PC-9 (cell line): Measurements from ENCODE around the gene CCDC106.

Experiments
- EZH2 ChIP-seq: fragments of 200-600 bp; sonication (generic); IDR thresholded peaks from 2 replicates; pipeline ENCODE4 v1.8.0; 2017; ENCODE audit warnings: antibody characterized with exemption, low read depth
- TF ChIP-seq, protein P1 (sequence below): fragments of 200-600 bp; sonication (generic); conservative IDR thresholded peaks from 2 replicates; pipeline ENCODE4 v1.6.1; 2017; ENCODE audit warnings: mixed run types, antibody characterized with exemption, mild to moderate bottlenecking, moderate library complexity

DNA sequence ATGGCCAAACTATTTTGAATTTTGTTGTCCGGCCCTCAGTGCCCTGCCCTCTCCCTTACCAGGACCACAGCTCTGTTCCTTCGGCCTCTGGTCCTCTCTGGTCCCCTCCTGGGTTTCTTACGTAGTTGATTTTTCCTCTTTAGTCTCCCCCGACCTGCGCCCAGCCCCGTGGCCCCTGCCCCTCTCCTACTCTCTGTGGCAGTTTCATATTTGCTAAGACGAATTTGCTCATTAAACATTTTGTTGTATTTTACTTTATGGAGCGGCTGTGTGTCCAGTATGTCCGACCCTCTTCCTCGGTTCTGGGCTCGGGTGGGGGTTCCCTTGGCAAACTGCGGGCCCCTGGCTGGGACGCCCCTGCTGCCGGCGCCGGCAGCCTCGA lies 26.4 kb downstream of the CCDC106 start:
- TF ChIP-seq, protein P1, sequence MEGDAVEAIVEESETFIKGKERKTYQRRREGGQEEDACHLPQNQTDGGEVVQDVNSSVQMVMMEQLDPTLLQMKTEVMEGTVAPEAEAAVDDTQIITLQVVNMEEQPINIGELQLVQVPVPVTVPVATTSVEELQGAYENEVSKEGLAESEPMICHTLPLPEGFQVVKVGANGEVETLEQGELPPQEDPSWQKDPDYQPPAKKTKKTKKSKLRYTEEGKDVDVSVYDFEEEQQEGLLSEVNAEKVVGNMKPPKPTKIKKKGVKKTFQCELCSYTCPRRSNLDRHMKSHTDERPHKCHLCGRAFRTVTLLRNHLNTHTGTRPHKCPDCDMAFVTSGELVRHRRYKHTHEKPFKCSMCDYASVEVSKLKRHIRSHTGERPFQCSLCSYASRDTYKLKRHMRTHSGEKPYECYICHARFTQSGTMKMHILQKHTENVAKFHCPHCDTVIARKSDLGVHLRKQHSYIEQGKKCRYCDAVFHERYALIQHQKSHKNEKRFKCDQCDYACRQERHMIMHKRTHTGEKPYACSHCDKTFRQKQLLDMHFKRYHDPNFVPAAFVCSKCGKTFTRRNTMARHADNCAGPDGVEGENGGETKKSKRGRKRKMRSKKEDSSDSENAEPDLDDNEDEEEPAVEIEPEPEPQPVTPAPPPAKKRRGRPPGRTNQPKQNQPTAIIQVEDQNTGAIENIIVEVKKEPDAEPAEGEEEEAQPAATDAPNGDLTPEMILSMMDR, result no peak
- no peak for TF ChIP-seq EZH2
